B cell (primary cell): Measurements from ENCODE around the gene DQX1. TPM values are rescaled to one million over a fixed set of nuclear protein-coding genes. Genes with fewer than 3 reads are reported as not detected.

Experiments
- ATAC-seq: fragments of 200-7000 bp; cut with Tn5 transposase; one replicate; pipeline ENCODE4 v1.10.0; 2021; ENCODE audit warnings: low read depth, mild to moderate bottlenecking, moderate number of reproducible peaks, moderate library complexity
- CTCF ChIA-PET: fragments of 350-600 bp; sonication (Branson Sonifier 250); formaldehyde crosslinking; loops from one replicate; lab custom pipeline; 2021; ENCODE audit warnings: antibody characterized with exemption, inconsistent platforms; lab: Charles Lee
- POLR2A ChIA-PET: fragments of 350-600 bp; sonication (Branson Sonifier 250); formaldehyde crosslinking; loops from one replicate; lab custom pipeline; 2021; ENCODE audit warnings: antibody characterized with exemption; lab: Charles Lee
- DNase-seq: peaks from one replicate; pipeline ENCODE4 v3.0.0; 2013
- H2AFZ ChIP-seq: 2 replicates; pipeline ENCODE4 v1.6.1; 2012; ENCODE audit warnings: mild to moderate bottlenecking, low read depth, low read length; ENCODE audit not compliant: insufficient read depth, poor library complexity, severe bottlenecking
- H3K27ac ChIP-seq, 2 donors: 1 replicate in 1 of 2; 2 replicates in 1 of 2; pipeline ENCODE4 v1.5.1; 2012 to 2013; ENCODE audit warnings: low read length in 2 of 2, mild to moderate bottlenecking in 2 of 2, moderate library complexity in 1 of 2
- H3K27me3 ChIP-seq, 4 experiments: fragments of 200-600 bp in 1 of 4; sonication (generic) in 1 of 4; replicated peaks in 1 of 4; 1 replicate in 2 of 4; 2 replicates in 2 of 4; pipeline versions ENCODE4 v1.6.1 to v1.7.0; 2013 to 2016; ENCODE audit warnings: low read length in 3 of 4, mild to moderate bottlenecking in 2 of 4, mixed read lengths in 1 of 4, moderate library complexity in 1 of 4; ENCODE audit not compliant: insufficient read depth in 4 of 4, control insufficient read depth in 3 of 4; ENCODE audit errors: control extremely low read depth in 1 of 4
- H3K36me3 ChIP-seq, 2 experiments: replicated peaks in 1 of 2; 1 replicate in 1 of 2; 2 replicates in 1 of 2; pipeline versions ENCODE4 v1.6.1 to v1.7.1; 2013; ENCODE audit warnings: low read length in 1 of 2; ENCODE audit not compliant: insufficient read depth in 2 of 2, control insufficient read depth in 1 of 2; ENCODE audit errors: control extremely low read depth in 1 of 2, extremely low read depth in 1 of 2
- H3K4me1 ChIP-seq, 2 donors: fragments of 200-600 bp in 1 of 2; sonication (generic) in 1 of 2; 1 replicate in 1 of 2; 2 replicates in 1 of 2; pipeline versions ENCODE4 v1.5.1 to v1.6.1; 2013 to 2017; ENCODE audit warnings: low read length in 2 of 2; ENCODE audit not compliant: control insufficient read depth in 2 of 2, insufficient read depth in 2 of 2
- H3K4me2 ChIP-seq: replicated peaks from 2 replicates; pipeline ENCODE3; 2012; ENCODE audit warnings: mild to moderate bottlenecking, low read depth, low read length; ENCODE audit not compliant: poor library complexity, severe bottlenecking
- H3K4me3 ChIP-seq, 5 experiments: fragments of 200-600 bp in 1 of 5; sonication (generic) in 1 of 5; 1 replicate in 3 of 5; 2 replicates in 2 of 5; pipeline versions ENCODE4 v1.5.1 to v1.7.0; 2011 to 2016; ENCODE audit warnings: low read length in 4 of 5, mild to moderate bottlenecking in 4 of 5, low read depth in 2 of 5, control low read depth in 1 of 5, moderate library complexity in 1 of 5; ENCODE audit not compliant: insufficient read depth in 1 of 5; ENCODE audit errors: control extremely low read depth in 1 of 5, extremely low read depth in 1 of 5
- H3K79me2 ChIP-seq: fragments of 200-600 bp; sonication (generic); one replicate; pipeline ENCODE4 v1.6.0; 2016; ENCODE audit warnings: low read length; ENCODE audit not compliant: control insufficient read depth, insufficient read depth
- H3K9ac ChIP-seq: fragments of 200-600 bp; sonication (generic); 2 replicates; pipeline ENCODE4 v1.6.1; 2017; ENCODE audit warnings: mild to moderate bottlenecking, low read length, moderate library complexity
- H3K9me3 ChIP-seq, 3 donors: one replicate each; pipeline versions ENCODE4 v1.6.1 to v1.7.1; 2013; ENCODE audit warnings: low read length in 2 of 3; ENCODE audit not compliant: control insufficient read depth in 2 of 3, insufficient read depth in 1 of 3; ENCODE audit errors: control extremely low read depth in 1 of 3
- H4K20me1 ChIP-seq: 2 replicates; pipeline ENCODE4 v1.6.0; 2012; ENCODE audit warnings: mild to moderate bottlenecking, low read length; ENCODE audit not compliant: insufficient read depth, control insufficient read depth, poor library complexity, severe bottlenecking
- H3K27ac Mint-ChIP-seq: one replicate; pipeline ENCODE4 v1.8.0; 2021; ENCODE audit warnings: mixed read lengths
- H3K27me3 Mint-ChIP-seq: one replicate; pipeline ENCODE4 v1.8.0; 2021; ENCODE audit warnings: mixed read lengths
- H3K4me1 Mint-ChIP-seq: one replicate; pipeline ENCODE4 v1.8.0; 2021; ENCODE audit warnings: mixed read lengths
- H3K4me3 Mint-ChIP-seq: one replicate; pipeline ENCODE4 v1.8.0; 2021; ENCODE audit warnings: mixed read lengths
- H3K9me3 Mint-ChIP-seq: one replicate; pipeline ENCODE4 v1.8.0; 2022; ENCODE audit warnings: mixed read lengths; ENCODE audit not compliant: insufficient read depth
- CTCF ChIP-seq: fragments of 200-600 bp; IDR thresholded peaks from one replicate; pipeline ENCODE4 v1.8.0; 2022; ENCODE audit warnings: antibody characterized with exemption, mild to moderate bottlenecking
- EZH2 ChIP-seq: IDR thresholded peaks from 2 replicates; pipeline ENCODE4 v1.6.1; 2012; ENCODE audit warnings: borderline replicate concordance, low read depth, mild to moderate bottlenecking, moderate library complexity, low read length; ENCODE audit not compliant: insufficient read depth, poor library complexity, severe bottlenecking
- WGBS: methylation state at CpG from one replicate; pipeline ENCODE4 v1.1.5; 2013; ENCODE audit warnings: missing lambda C conversion rate; ENCODE audit not compliant: insufficient coverage; 5-methylcytosine and 5-hydroxymethylcytosine counted together
- intact Hi-C: fragments of 100-400 bp; cut with micrococcal nuclease; formaldehyde crosslinking; loops from one replicate; pipeline ENCODE4 v1.10.0; 2022
- polyA plus RNA-seq: library from polyadenylated mRNA; depleted of rRNA; stranded (reverse); fragments of >200 nt; gene quantifications from 2 replicates; pipeline ENCODE4 v1.2.3, GENCODE V29; 2012
- total RNA-seq, 2 donors: library from RNA; stranded (reverse); fragments of 120-200 nt in 1 of 2; gene quantifications; 1 replicate in 1 of 2; 2 replicates in 1 of 2; pipeline versions ENCODE4 v1.2.3 to v1.2.4, GENCODE V29; 2013 to 2022

Gene DQX1
- total and polyA plus RNA-seq, 2 donors (not counting 1 experiment from before 2014, with no cell fraction given), result 0.46 to 0.57 TPM

DNA sequence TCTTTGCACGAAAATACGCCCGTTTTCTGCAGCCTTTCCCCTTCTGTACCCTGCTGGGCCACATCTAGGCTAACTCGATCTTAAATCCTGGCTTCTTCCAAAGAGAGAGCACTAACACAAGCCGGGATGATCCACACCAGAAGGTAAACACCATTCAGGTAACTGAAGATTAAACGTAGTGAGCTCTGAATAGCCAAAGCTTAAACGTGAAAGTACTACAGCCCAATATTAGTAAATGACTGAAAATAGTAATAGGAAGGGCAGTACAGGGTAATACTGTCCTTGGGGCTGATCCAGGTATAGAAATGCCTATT lies 53.1 kb downstream of the DQX1 start:
- intact Hi-C loops, result loop anchor here (1.0 kb wide), 3 partner anchors 10 to 56 kb away; partner anchors contain the start of genes AUP1, HTRA2, TTC31 and WBP1
- peak overlapping the region; percentile 99 for H3K4me3 Mint-ChIP-seq
- no peaks in the 10 kb centered on the region for H4K20me1 ChIP-seq
- H3K36me3 ChIP-seq, result peaks cover 0 to 23% of the 10 kb centered on the region in 2 experiments
- peak overlapping the region; percentile 69 to 94 for H3K27ac ChIP-seq
- peak overlapping the region; percentile 99 for H3K27ac Mint-ChIP-seq
- ATAC-seq, result no peak
- peak overlapping the region; percentile 94 for H2AFZ ChIP-seq
- 16% methylated on average over 6 of the region's 7 CpGs for WGBS
- ChIA-PET CTCF (interaction anchor here (0.6 to 1.6 kb wide), 8 partner anchors 9 to 137 kb away, joined by 3 to 11 read pairs (median 4); partner anchors contain the start of genes CCDC142, INO80B, TTC31 and WBP1), POLR2A (interaction anchor here (0.6 to 4.1 kb wide), 9 partner anchors 9 to 352 kb away, joined by 3 to 63 read pairs (median 5); partner anchors contain the start of genes AUP1, CCDC142, HTRA2 and INO80B)
- H3K9me3 ChIP-seq, result peaks cover 0 to 5% (median 0%) of the 10 kb centered on the region in 3 donors
- no peaks in the 10 kb centered on the region for H3K27me3 Mint-ChIP-seq
- H3K9ac ChIP-seq, result peak overlapping the region; percentile 69
- DNase-seq, result no peak
- peaks cover 11% of the 10 kb centered on the region for H3K79me2 ChIP-seq
- peak overlapping the region; percentile 85 for H3K4me2 ChIP-seq
- H3K4me3 ChIP-seq, result peak overlapping the region; percentile 65 to 89 (median 67)
- H3K4me1 ChIP-seq, result peaks cover 16 to 22% of the 10 kb centered on the region in 2 donors
- no peaks in the 10 kb centered on the region for H3K9me3 Mint-ChIP-seq
- TF ChIP-seq CTCF (no peak), EZH2 (no peak)
- H3K4me1 Mint-ChIP-seq, result peaks cover 20% of the 10 kb centered on the region
- H3K27me3 ChIP-seq, result no peaks in the 10 kb centered on the region
